Measurements from ENCODE around the gene ARID3C.

Gene ARID3C

DNA sequence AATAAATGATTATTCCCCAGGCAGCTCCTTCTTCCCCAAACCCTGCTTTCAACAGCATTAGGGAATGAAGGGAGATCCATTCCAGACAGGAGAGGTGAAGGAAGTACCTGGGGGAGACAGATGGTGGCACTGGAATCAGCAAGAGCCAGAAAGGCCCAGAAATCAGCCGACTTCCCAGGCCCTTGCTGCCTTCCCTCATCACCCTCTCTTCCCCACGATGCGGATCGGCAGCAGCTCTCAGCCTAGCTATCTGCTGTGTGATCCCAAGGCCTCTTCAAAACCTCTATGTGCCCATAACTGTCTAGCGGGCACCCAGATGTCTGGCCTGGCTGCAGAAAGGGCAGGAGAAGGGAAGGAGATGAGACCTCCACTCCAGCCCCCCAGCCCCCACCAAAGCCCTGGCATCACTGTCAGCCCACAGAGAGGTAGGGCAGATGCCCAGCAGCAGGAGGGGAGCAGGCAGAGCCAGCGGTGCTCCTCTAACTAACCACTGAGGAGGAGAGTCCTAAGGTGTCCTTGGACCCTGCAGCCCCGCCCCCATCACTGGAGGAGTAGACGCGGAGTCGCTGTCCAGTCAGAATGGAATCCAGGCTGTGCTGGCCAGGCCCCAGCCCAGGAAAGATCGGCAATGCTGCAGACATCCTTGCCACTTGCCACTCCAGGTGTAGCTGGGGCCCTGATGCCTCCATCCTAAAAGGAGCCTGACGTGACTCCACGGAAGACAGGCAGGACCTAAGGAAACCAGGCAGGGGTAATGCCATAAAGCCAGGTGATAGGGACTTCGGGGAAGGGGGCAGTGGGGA, 52.1 kb downstream of the ARID3C start:
- no peak for ATAC-seq

DNA sequence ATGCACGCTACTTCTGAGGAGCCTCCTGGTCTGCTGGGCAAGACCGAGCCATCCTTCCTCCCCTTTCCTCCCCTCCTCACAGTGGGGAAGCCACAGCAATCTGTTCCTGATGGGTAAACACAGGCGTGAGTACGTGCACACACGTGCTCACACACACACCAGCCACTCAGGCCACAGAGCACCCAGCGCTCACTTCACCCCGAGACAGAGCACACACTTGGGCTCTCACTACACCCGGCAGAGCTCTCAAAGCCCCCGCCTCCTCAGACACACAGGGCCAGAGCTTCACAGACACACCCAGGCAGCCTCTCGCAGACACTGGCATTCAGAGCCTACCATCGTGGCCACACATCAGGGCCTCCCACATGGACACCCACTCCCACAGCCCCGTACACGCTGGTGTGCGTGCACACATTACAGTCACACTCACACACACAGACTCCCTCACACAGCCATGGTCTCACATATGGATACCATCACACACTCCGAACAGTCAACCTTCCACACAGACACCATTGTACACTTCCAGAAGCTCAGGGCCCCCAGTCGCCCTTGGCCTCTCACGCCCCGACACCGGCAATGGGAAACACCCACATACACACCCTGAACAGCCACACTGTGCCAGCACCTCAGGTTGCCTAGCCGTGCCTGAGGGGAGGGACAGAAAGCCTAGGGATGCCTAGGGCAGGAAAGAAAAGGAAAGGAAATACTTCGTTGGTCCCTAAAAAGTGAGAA, 52.8 kb downstream of the ARID3C start:
- ATAC-seq: no peak

DNA sequence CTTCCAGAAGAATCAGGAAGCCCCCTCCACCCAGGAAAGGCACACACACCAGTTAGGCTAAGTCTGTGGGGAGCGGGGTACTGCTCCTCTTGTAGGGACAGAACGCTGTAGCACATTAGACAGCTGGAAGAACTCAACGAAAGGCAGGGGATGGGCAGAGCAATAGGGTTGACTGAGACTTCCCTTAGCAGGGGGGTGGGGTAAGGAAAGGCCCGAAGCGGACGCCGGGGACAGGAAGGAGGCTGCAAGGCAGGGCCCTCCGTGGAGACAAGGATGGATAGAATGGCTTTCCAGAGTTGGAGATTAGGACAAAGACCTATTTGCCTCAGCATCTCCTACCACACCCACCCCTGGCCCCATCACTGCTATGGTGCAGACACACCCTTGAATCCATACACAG, 53.6 kb downstream of the ARID3C start:
- no peak for ATAC-seq

DNA sequence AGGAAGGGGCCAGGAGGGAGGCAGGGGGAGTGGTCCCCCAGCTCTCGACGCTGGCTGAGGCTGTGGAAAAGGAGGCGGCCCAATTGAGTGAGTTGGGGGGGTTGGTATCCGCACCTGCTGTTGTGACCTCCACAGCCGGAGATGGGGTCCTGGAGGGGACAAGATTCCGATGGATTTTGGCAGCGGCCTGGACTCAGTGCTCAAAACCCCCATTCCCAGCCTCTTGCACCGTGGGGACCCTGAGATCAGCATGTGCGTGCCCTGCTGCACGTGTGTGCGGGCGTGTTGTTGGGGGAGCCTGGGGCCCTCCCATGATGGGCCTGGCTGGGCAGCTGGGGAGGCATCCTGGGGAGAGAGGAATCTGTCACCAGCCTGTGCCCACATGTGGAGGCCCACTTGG, 54.3 kb downstream of the ARID3C start:
- ATAC-seq: no peak

DNA sequence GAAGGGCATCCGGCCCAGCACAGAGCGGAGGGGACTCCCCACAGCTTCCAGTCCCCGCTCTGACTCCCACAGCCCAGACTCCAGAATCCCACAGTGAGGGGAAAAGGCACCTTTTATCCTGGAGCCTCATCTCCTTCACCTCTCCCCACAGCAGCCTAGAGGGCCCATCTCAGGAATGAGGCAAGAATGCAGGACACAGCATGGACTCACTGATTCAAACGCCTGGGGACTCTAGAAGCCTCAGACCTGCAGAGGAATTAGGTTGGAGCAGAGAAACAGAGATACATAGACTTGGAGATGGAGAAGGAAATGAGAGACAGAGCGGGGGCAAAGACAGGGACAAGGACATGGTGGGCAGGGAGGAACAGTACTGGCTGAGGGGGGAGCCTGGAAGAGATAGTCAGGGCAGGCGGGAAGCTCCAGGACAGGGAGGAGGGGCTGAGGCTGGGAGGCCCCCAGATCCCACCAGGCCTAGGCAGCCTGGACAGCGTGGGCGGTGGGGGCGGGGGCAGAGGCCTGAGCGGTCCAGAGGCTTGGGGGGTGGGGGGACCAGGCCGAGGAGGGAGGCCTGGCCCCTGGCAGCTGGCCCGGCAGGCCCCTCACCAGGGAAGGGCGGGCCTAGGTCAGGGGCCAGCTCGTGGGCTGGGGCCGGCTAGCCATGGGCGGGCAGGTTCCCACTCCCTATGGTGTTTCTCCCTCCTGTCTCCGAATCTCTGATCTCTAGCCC, 55.1 kb downstream of the ARID3C start:
- no peak for ATAC-seq

DNA sequence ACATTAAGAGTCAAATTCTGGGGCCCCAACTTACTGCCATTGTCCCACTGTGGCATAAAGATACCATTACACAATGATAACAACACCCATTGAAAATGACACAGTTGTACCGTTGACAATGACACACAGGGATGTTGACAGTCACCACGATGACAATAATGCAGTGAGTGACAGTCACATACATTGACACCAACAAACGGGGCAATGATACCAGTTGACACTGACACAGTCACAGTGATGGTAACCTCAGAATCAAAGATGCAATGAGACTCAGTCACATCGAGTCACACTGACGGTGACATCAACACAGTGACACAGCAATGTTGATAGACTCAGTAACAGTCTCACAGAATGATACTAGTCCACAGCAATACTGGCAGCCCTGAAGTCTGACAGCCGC, 56.2 kb downstream of the ARID3C start:
- peak; percentile 62 to 68 for ATAC-seq

DNA sequence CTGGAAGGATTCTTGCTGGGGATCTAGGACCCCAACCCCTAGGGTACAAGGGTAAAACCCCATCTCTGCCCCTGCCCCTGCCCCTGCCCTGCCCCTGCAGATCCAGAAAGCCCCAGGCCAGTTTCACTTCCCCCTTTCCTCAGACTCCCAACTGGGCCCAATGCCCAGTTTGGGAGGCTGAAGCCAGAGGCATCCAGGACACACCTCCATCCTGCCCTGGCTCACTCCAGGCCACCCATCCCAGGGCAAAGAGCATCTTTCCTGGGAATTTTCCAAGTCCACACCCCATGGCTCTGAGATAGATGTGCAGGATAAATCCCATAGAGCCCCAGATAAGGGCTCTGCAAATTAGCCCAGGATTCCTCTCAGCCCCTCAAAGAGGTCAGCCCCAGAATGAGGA, 56.8 kb downstream of the ARID3C start:
- ATAC-seq: no peak

DNA sequence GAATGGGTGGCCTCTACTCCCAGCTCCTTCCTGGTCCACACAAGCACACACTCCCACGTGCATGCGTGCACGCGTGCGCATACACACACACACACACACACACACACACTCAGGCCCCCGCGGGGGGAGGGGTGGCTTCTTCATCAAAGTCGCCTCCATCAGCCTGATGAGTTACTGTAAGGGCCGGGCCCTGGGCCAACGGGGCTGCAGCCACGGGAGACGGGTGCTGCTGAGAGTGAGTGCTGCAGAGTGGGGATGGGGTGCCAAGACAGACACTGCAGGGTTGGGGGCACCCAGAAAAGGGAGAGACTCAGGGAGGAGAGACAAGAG, 57.4 kb downstream of the ARID3C start:
- ATAC-seq: no peak
